Mesenchymal stem cell (in vitro differentiated cells and primary cell): ENCODE measurements around the gene SLC35F3.

Experiments
- DNase-seq: peaks from one replicate; pipeline ENCODE4 v3.0.0-alpha.2; 2013
- H2AFZ ChIP-seq: one replicate; pipeline ENCODE4 v1.6.1; 2013; ENCODE audit warnings: low read depth, mild to moderate bottlenecking, control low read depth, inconsistent platforms, low read length, moderate library complexity
- H2AK5ac ChIP-seq: 2 replicates; pipeline ENCODE4 v1.6.1; 2013; ENCODE audit warnings: low read length, moderate library complexity, mild to moderate bottlenecking, inconsistent platforms; ENCODE audit not compliant: severe bottlenecking
- H2BK120ac ChIP-seq: one replicate; pipeline ENCODE4 v1.6.1; 2013; ENCODE audit warnings: low read depth, mild to moderate bottlenecking, inconsistent platforms, low read length, moderate library complexity
- H2BK12ac ChIP-seq, 2 experiments: one replicate each; pipeline ENCODE4 v1.6.1; 2013; ENCODE audit warnings: inconsistent platforms in 2 of 2, low read length in 2 of 2, mild to moderate bottlenecking in 2 of 2, moderate library complexity in 2 of 2, control low read depth in 1 of 2
- H2BK15ac ChIP-seq: one replicate; pipeline ENCODE4 v1.6.1; 2013; ENCODE audit warnings: mild to moderate bottlenecking, low read depth, inconsistent platforms; ENCODE audit not compliant: poor library complexity, severe bottlenecking
- H2BK5ac ChIP-seq: 2 replicates; pipeline ENCODE4 v1.6.1; 2013; ENCODE audit warnings: low read depth, mild to moderate bottlenecking, low read length, control low read depth, inconsistent platforms; ENCODE audit not compliant: poor library complexity, severe bottlenecking
- H3K14ac ChIP-seq, 2 experiments: one replicate each; pipeline ENCODE4 v1.6.1; 2013; ENCODE audit warnings: inconsistent platforms in 2 of 2, low read length in 2 of 2, control low read depth in 1 of 2, mild to moderate bottlenecking in 1 of 2, moderate library complexity in 1 of 2
- H3K18ac ChIP-seq, 2 experiments: one replicate each; pipeline ENCODE4 v1.6.1; 2013; ENCODE audit warnings: inconsistent platforms in 2 of 2, low read length in 2 of 2, control low read depth in 1 of 2, low read depth in 1 of 2, mild to moderate bottlenecking in 1 of 2
- H3K23ac ChIP-seq, 2 experiments: one replicate each; pipeline ENCODE4 v1.6.1; 2013; ENCODE audit warnings: inconsistent platforms in 2 of 2, low read length in 2 of 2, mild to moderate bottlenecking in 2 of 2, moderate library complexity in 2 of 2, control low read depth in 1 of 2
- H3K27ac ChIP-seq: 2 replicates; pipeline ENCODE4 v1.5.1; 2013; ENCODE audit warnings: mild to moderate bottlenecking, moderate library complexity, low read length, control low read depth, inconsistent platforms; ENCODE audit not compliant: poor library complexity, severe bottlenecking
- H3K27me3 ChIP-seq, 2 experiments: 2 replicates each; pipeline versions ENCODE4 v1.6.1 to v1.7.0; 2013; ENCODE audit warnings: low read length in 2 of 2, mild to moderate bottlenecking in 2 of 2, moderate library complexity in 2 of 2, control low read depth in 1 of 2, inconsistent platforms in 1 of 2; ENCODE audit not compliant: control insufficient read depth in 1 of 2, insufficient read depth in 1 of 2
- H3K36me3 ChIP-seq, 2 experiments: 2 replicates each; pipeline versions ENCODE4 v1.6.1 to v1.7.0; 2013; ENCODE audit warnings: low read length in 2 of 2, control low read depth in 1 of 2, inconsistent platforms in 1 of 2, low read depth in 1 of 2, mild to moderate bottlenecking in 1 of 2; ENCODE audit not compliant: insufficient read depth in 2 of 2, control insufficient read depth in 1 of 2
- H3K4ac ChIP-seq, 2 experiments: one replicate each; pipeline ENCODE4 v1.6.1; 2013; ENCODE audit warnings: inconsistent platforms in 2 of 2, low read length in 2 of 2, mild to moderate bottlenecking in 2 of 2, moderate library complexity in 2 of 2, control low read depth in 1 of 2, low read depth in 1 of 2
- H3K4me1 ChIP-seq: 2 replicates; pipeline ENCODE4 v1.6.1; 2013; ENCODE audit warnings: low read depth, low read length, control low read depth; ENCODE audit not compliant: control insufficient read depth, insufficient read depth
- H3K4me2 ChIP-seq: 2 replicates; pipeline ENCODE4 v1.6.1; 2013; ENCODE audit warnings: low read length, mild to moderate bottlenecking, inconsistent platforms; ENCODE audit not compliant: poor library complexity, severe bottlenecking
- H3K4me3 ChIP-seq, 2 experiments: 2 replicates each; pipeline versions ENCODE4 v1.5.1 to v1.7.0; 2013; ENCODE audit warnings: low read length in 2 of 2, mild to moderate bottlenecking in 2 of 2, control low read depth in 1 of 2, low read depth in 1 of 2; ENCODE audit not compliant: insufficient read depth in 1 of 2
- H3K79me1 ChIP-seq: replicated peaks from 2 replicates; pipeline ENCODE4 v1.6.1; 2013; ENCODE audit warnings: mild to moderate bottlenecking, control low read depth, low read length, inconsistent platforms; ENCODE audit not compliant: poor library complexity, severe bottlenecking
- H3K9ac ChIP-seq: 2 replicates; pipeline ENCODE4 v1.7.0; 2013; ENCODE audit warnings: mild to moderate bottlenecking, low read length, moderate library complexity
- H3K9me3 ChIP-seq: 2 replicates; pipeline ENCODE4 v1.7.0; 2013; ENCODE audit warnings: mild to moderate bottlenecking, low read length; ENCODE audit not compliant: control insufficient read depth
- H4K8ac ChIP-seq: one replicate; pipeline ENCODE4 v1.6.1; 2013; ENCODE audit warnings: inconsistent platforms, mild to moderate bottlenecking, low read length, moderate library complexity
- H4K91ac ChIP-seq: one replicate; pipeline ENCODE4 v1.6.1; 2013; ENCODE audit warnings: mild to moderate bottlenecking, low read length, inconsistent platforms
- WGBS: methylation state at CpG from one replicate; pipeline ENCODE4 v1.1.7; 2013; ENCODE audit warnings: mixed read lengths; 5-methylcytosine and 5-hydroxymethylcytosine counted together

SLC35F3 gene

DNA sequence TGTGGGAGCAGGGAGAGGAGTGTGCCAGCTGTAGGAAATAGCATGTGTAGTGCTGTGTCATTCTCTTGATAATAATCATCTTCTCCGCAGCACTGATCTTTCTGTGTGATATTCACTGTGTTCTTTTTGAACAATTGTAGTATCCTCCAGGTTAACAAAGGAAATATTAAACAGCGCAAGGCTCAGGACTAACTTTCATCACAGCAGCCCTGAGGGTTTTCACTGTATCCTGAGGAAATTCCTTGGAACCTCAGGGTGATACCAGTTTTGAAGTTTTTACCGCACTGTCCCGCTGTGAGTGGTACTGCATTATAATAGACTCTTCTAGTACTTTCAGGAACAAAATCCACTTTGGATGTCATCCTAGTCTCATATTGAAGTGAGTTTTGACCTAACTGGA is 240.4 kb downstream of the SLC35F3 start:
- Histone ChIP-seq H3K23ac (no peak overlapping the region), H3K14ac (no peak overlapping the region), H3K4ac (no peak overlapping the region), H3K9me3 (no peaks in the 10 kb centered on the region), H2BK12ac (no peak overlapping the region), H4K91ac (no peak overlapping the region), H2AFZ (no peak overlapping the region), H2AK5ac (no peak overlapping the region), H3K4me3 (no peak overlapping the region), H3K4me2 (no peak overlapping the region), H4K8ac (no peak overlapping the region), H2BK5ac (no peak overlapping the region), H3K27ac (no peak overlapping the region), H3K18ac (no peak overlapping the region), H3K4me1 (no peaks in the 10 kb centered on the region), H2BK120ac (no peak overlapping the region), H3K79me1 (no peaks in the 10 kb centered on the region), H3K27me3 (no peaks in the 10 kb centered on the region), H2BK15ac (no peak overlapping the region), H3K36me3 (no peaks in the 10 kb centered on the region), H3K9ac (no peak overlapping the region)
- WGBS: 100% methylated on average over 2 of the region's 4 CpGs
- DNase-seq: no peak

DNA sequence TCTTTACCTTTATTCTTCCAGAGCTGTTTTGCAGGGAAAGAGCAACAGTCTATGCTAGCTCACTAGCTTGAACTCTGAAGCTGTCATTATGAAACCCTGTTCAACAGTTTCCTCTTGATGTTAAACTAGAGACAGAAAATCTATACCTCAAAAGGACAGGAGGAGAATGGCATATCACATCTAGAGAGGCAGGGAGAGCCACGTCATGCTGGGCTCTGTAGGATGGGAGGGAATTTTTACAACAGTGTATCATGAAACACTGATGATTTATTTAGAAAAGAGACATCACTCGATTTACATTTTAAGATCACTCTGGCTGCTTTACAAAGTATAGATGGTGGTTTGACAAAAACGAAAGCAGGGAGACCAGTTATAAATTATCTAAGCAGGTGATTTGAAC is 243.9 kb downstream of the SLC35F3 start:
- Histone ChIP-seq H3K4ac (no peak overlapping the region), H3K27me3 (no peaks in the 10 kb centered on the region), H2AK5ac (no peak overlapping the region), H3K18ac (no peak overlapping the region), H3K9ac (no peak overlapping the region), H3K4me1 (no peaks in the 10 kb centered on the region), H3K79me1 (no peaks in the 10 kb centered on the region), H3K23ac (no peak overlapping the region), H4K91ac (no peak overlapping the region), H2BK15ac (no peak overlapping the region), H3K4me2 (no peak overlapping the region), H3K27ac (no peak overlapping the region), H2BK5ac (no peak overlapping the region), H2BK12ac (no peak overlapping the region), H3K9me3 (no peaks in the 10 kb centered on the region), H3K14ac (no peak overlapping the region), H3K4me3 (no peak overlapping the region), H4K8ac (no peak overlapping the region), H3K36me3 (no peaks in the 10 kb centered on the region), H2BK120ac (no peak overlapping the region), H2AFZ (no peak overlapping the region)
- no peak for DNase-seq
- 82% methylated on average over 3 of the region's 3 CpGs for WGBS

DNA sequence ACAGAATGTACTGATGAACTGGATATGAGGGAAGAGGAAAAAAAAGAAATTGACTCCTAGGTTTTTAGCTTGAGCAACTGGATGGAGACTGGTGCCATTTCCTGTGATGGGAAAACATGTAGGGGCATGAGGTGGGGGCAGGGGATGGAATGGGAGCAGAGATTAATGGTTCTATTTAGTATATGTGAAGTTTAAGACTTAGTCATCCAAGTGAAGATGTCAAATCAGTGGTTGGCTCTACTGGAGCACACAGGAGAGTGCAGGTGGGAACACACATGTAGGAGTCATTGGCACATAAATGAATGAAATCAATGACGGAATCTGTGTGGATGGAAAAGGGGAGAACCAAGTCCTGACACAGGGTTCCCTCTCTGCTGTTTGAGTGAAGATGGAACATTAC is 244.3 kb downstream of the SLC35F3 start:
- 89% methylated on average over 1 of the region's 1 CpG for WGBS
- no peak for DNase-seq
- Histone ChIP-seq H3K27ac (no peak overlapping the region), H2AK5ac (no peak overlapping the region), H3K4ac (no peak overlapping the region), H2BK12ac (no peak overlapping the region), H3K36me3 (no peaks in the 10 kb centered on the region), H3K27me3 (no peaks in the 10 kb centered on the region), H3K18ac (no peak overlapping the region), H3K4me2 (no peak overlapping the region), H3K4me1 (no peaks in the 10 kb centered on the region), H3K9me3 (no peaks in the 10 kb centered on the region), H3K9ac (no peak overlapping the region), H3K79me1 (no peaks in the 10 kb centered on the region), H2AFZ (no peak overlapping the region), H3K14ac (no peak overlapping the region), H4K91ac (no peak overlapping the region), H2BK15ac (no peak overlapping the region), H3K23ac (no peak overlapping the region), H2BK120ac (no peak overlapping the region), H4K8ac (no peak overlapping the region), H2BK5ac (no peak overlapping the region), H3K4me3 (no peak overlapping the region)

DNA sequence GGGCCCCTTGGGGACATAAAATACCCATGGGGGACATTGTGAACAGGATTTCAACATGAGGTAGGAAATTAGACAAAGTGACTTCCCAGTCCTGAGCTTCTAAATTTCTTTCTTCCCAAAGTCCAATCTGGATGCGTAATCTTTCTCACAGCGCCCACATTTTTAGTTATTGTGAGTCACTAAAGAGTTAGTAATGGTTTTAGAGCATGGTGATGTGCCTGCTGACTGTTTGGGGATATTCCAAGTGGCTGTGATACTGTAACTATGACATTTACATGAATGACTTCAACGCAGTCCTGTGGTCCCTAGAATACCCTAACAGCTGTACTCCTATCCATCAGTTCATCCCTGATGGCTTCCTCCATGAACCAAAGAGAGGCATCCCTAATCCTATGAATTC is 244.7 kb downstream of the SLC35F3 start:
- Histone ChIP-seq H3K4me1 (no peaks in the 10 kb centered on the region), H3K27me3 (no peaks in the 10 kb centered on the region), H3K27ac (no peak overlapping the region), H2AFZ (no peak overlapping the region), H4K8ac (no peak overlapping the region), H3K23ac (no peak overlapping the region), H3K4me2 (no peak overlapping the region), H3K79me1 (no peaks in the 10 kb centered on the region), H2BK12ac (no peak overlapping the region), H3K36me3 (no peaks in the 10 kb centered on the region), H2BK120ac (no peak overlapping the region), H2BK5ac (no peak overlapping the region), H3K4ac (no peak overlapping the region), H3K9me3 (no peaks in the 10 kb centered on the region), H3K9ac (no peak overlapping the region), H3K4me3 (no peak overlapping the region), H3K14ac (no peak overlapping the region), H3K18ac (no peak overlapping the region), H4K91ac (no peak overlapping the region), H2AK5ac (no peak overlapping the region), H2BK15ac (no peak overlapping the region)
- no peak for DNase-seq
- 100% methylated on average over 2 of the region's 3 CpGs for WGBS
